ENCODE data around the gene ZNF354B. TPM values are rescaled to one million over a fixed set of nuclear protein-coding genes. Genes with fewer than 3 reads are reported as not detected.

Gene ZNF354B
- total and polyA plus RNA-seq, 2 donors (not counting 3 experiments of a cell fraction or from before 2014, with no cell fraction given) = 6.3 to 17.6 TPM

- no peaks in the 10 kb centered on the region for H3K4me1 ChIP-seq (ENCODE audit: control insufficient read depth, extremely low read depth, insufficient read depth, low read length)
- intact Hi-C loops (cut with micrococcal nuclease) = no loop called here
- no peaks in the 10 kb centered on the region for H3K27me3 ChIP-seq (ENCODE audit: control insufficient read depth in 2 of 2, insufficient read depth in 2 of 2, low read length in 2 of 2)
- no peak overlapping the region for H3K27ac ChIP-seq (ENCODE audit: insufficient read depth, low read depth, low read length)
- no peak overlapping the region for H3K4me3 ChIP-seq (replicated peaks in 1 of 3; ENCODE audit: insufficient read depth in 1 of 3, low read depth in 1 of 3, low read length in 3 of 3)
- dilution Hi-C loops (cut with MboI; ENCODE audit: extremely low pct_ligation_motif_present, low sequenced_read_pairs) = no loop called here
- no peak for DNase-seq (ENCODE audit: low read depth, low spot score)
- CTCF ChIA-PET = no interaction called here
- H3K79me2 ChIP-seq (ENCODE audit: control insufficient read depth, insufficient read depth, low read length) = peaks cover 2% of the 10 kb centered on the region
- POLR2A ChIA-PET = no interaction called here
- no peak overlapping the region for H2AFZ ChIP-seq (ENCODE audit: low read depth, low read length)
- H3K9me3 ChIP-seq (replicated peaks; ENCODE audit: control insufficient read depth, insufficient read depth, low read length) = peaks cover 3% of the 10 kb centered on the region
- no peak overlapping the region for H3K4me2 ChIP-seq (ENCODE audit: insufficient read depth, low read length)
- H3K9me1 ChIP-seq (replicated peaks; ENCODE audit: control insufficient read depth, extremely low read depth, insufficient read depth, low read length) = no peaks in the 10 kb centered on the region
- BruUV-seq (replicated peaks) = no TSS peak
- no peaks in the 10 kb centered on the region for H4K20me1 ChIP-seq (replicated peaks; ENCODE audit: control insufficient read depth, extremely low read depth, insufficient read depth, low read length)
- no peak for FAIRE-seq
- H3K36me3 ChIP-seq (ENCODE audit: control insufficient read depth in 2 of 2, extremely low read depth in 1 of 2, insufficient read depth in 2 of 2, low read length in 2 of 2) = peaks cover 11 to 13% of the 10 kb centered on the region in 2 experiments
- no peak for TF ChIP-seq FOS (IDR thresholded peaks at IDR 0.05; ENCODE audit: borderline replicate concordance, insufficient read depth, low read length)
- TF ChIP-seq, protein P1, sequence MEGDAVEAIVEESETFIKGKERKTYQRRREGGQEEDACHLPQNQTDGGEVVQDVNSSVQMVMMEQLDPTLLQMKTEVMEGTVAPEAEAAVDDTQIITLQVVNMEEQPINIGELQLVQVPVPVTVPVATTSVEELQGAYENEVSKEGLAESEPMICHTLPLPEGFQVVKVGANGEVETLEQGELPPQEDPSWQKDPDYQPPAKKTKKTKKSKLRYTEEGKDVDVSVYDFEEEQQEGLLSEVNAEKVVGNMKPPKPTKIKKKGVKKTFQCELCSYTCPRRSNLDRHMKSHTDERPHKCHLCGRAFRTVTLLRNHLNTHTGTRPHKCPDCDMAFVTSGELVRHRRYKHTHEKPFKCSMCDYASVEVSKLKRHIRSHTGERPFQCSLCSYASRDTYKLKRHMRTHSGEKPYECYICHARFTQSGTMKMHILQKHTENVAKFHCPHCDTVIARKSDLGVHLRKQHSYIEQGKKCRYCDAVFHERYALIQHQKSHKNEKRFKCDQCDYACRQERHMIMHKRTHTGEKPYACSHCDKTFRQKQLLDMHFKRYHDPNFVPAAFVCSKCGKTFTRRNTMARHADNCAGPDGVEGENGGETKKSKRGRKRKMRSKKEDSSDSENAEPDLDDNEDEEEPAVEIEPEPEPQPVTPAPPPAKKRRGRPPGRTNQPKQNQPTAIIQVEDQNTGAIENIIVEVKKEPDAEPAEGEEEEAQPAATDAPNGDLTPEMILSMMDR (IDR thresholded peaks at IDR 0.05; ENCODE audit: extremely low read depth in 1 of 2, insufficient read depth in 1 of 2, low read depth in 1 of 2, low read length in 2 of 2) = no peak
- TF ChIP-seq EZH2 (IDR thresholded peaks at IDR 0.05; ENCODE audit: borderline replicate concordance, low read depth, low read length, severe bottlenecking) = no peak
- TF ChIP-seq POLR2AphosphoS5 (IDR thresholded peaks at IDR 0.05; ENCODE audit: insufficient read depth, low read depth, low read length) = no peak
- no peak for TF ChIP-seq POLR2A (IDR thresholded peaks at IDR 0.05; ENCODE audit: low read depth, low read length)
- no peak for TF ChIP-seq JUN (IDR thresholded peaks at IDR 0.05; ENCODE audit: borderline replicate concordance, insufficient read depth, insufficient read length, low read depth)
- TF ChIP-seq MAX (IDR thresholded peaks at IDR 0.05; ENCODE audit: insufficient read depth, insufficient read length) = no peak
- no peak for TF ChIP-seq GATA2 (IDR thresholded peaks at IDR 0.05; ENCODE audit: insufficient read depth, insufficient read length, low read depth, low read length)
- no peak for TF ChIP-seq MYC (IDR thresholded peaks at IDR 0.05; ENCODE audit: low read depth, low read length)
- H3K9ac ChIP-seq (replicated peaks; ENCODE audit: extremely low read depth, insufficient read depth, low read length) = no peak overlapping the region
These were observed 9.8 kb downstream of the ZNF354B start for GRCh38 chr5:178869577-178869976.
